ENCODE data around the gene IDH1. TPM values are rescaled to one million over a fixed set of nuclear protein-coding genes. Genes with fewer than 3 reads are reported as not detected.

Gene IDH1
- total RNA-seq, 1 experiment from 2014 or later: 91.2 TPM

DNA sequence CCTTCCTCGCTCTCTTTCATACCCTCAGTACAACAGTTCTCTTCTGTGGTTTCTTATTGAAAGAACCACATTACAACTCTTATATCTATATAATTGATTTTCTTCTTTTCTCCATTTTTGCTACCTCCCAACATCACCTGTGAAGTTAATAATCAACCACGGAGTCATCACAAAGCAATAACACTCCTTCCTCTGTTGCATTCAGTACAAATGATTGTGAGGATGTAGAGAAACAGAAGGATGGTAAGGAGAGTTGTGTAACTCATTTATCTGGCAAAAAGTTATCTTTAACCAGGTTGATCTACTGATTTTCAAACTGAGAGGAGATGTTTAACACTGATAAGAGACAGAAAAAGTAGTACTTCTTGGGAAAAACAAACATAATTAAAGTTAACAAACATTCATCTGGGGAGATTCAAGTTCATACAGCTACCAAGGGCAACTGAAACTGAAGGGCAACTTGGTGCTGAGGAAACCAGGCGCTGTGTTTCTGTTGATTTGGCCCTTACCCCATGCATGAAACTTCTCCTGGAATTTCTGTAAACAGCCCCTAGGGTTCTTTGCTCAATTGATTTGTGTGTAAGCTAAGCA lies 14.2 kb downstream of the IDH1 start:
- POLR2A ChIA-PET: no interaction called here
- CTCF ChIA-PET: no interaction called here

More for the DNA sequence above, 14.2 kb downstream of the IDH1 start:
- no peak for DNase-seq (ENCODE audit: low read depth, low spot score)
- no peak for ATAC-seq
- H3K4me1 ChIP-seq (ENCODE audit: control insufficient read depth in 1 of 2, insufficient read depth in 2 of 2, low read length in 2 of 2): 0 out of 4 replicates have a peak, but pooled peaks cover 0 to 2% of the 10 kb centered on the region in 2 experiments
- RAD21 ChIA-PET (ENCODE audit: low non-redundant PET in 1 of 2, low total read pairs in 2 of 2, uncharacterized antibody in 2 of 2, unreplicated experiment in 2 of 2): no interaction called here
- no peaks in the 10 kb centered on the region for H4K20me1 ChIP-seq (ENCODE audit: insufficient read depth)
- no peak overlapping the region for H3K27ac ChIP-seq (ENCODE audit: low read depth, low read length)
- H3K9me3 ChIP-seq (ENCODE audit: control insufficient read depth in 1 of 2, insufficient read depth in 1 of 2, low read depth in 1 of 2, low read length in 2 of 2): no peaks in the 10 kb centered on the region
- H3K9me2 ChIP-seq (ENCODE audit: insufficient read depth): no peaks in the 10 kb centered on the region
- no peaks in the 10 kb centered on the region for H3K79me2 ChIP-seq (ENCODE audit: insufficient read depth, low read length)
- BruUV-seq (replicated peaks): no TSS peak
- no peak overlapping the region for H2AFZ ChIP-seq (ENCODE audit: low read depth, low read length, poor library complexity, severe bottlenecking)
- no peaks in the 10 kb centered on the region for H3K27me3 ChIP-seq (ENCODE audit: insufficient read depth, low read length)
- intact Hi-C loops (cut with micrococcal nuclease): no loop called here
- TF ChIP-seq, protein P1, sequence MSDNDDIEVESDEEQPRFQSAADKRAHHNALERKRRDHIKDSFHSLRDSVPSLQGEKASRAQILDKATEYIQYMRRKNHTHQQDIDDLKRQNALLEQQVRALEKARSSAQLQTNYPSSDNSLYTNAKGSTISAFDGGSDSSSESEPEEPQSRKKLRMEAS (IDR thresholded peaks at IDR 0.05): no peak
- TF ChIP-seq POLR2AphosphoS5 (IDR thresholded peaks at IDR 0.05; ENCODE audit: low read depth, low read length): no peak
- TF ChIP-seq ZNF274 (IDR thresholded peaks at IDR 0.05; ENCODE audit: low read depth, low read length): no peak
- TF ChIP-seq CBX3 (IDR thresholded peaks at IDR 0.05; ENCODE audit: low read depth): no peak
- TF ChIP-seq, protein P2, sequence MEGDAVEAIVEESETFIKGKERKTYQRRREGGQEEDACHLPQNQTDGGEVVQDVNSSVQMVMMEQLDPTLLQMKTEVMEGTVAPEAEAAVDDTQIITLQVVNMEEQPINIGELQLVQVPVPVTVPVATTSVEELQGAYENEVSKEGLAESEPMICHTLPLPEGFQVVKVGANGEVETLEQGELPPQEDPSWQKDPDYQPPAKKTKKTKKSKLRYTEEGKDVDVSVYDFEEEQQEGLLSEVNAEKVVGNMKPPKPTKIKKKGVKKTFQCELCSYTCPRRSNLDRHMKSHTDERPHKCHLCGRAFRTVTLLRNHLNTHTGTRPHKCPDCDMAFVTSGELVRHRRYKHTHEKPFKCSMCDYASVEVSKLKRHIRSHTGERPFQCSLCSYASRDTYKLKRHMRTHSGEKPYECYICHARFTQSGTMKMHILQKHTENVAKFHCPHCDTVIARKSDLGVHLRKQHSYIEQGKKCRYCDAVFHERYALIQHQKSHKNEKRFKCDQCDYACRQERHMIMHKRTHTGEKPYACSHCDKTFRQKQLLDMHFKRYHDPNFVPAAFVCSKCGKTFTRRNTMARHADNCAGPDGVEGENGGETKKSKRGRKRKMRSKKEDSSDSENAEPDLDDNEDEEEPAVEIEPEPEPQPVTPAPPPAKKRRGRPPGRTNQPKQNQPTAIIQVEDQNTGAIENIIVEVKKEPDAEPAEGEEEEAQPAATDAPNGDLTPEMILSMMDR (IDR thresholded peaks at IDR 0.05 in 2 of 3, conservative IDR thresholded peaks at IDR 0.05 in 1 of 3; ENCODE audit: borderline replicate concordance in 1 of 3, insufficient read depth in 1 of 3, low read depth in 2 of 3, low read length in 2 of 3): no peak
- TF ChIP-seq SP1 (IDR thresholded peaks at IDR 0.05; ENCODE audit: low read depth): no peak
- H3K36me3 ChIP-seq (ENCODE audit: control insufficient read depth in 1 of 2, insufficient read depth in 2 of 2, low read length in 2 of 2): peaks cover 0 to 14% of the 10 kb centered on the region in 2 experiments; a peak in 2 of 4 replicates
- H3K9ac ChIP-seq (ENCODE audit: low read length): no peak overlapping the region
- H3K4me2 ChIP-seq (ENCODE audit: low read length): no peak overlapping the region
- no peak overlapping the region for H3K4me3 ChIP-seq (replicated peaks in 1 of 2; ENCODE audit: low read depth in 1 of 2, low read length in 2 of 2)
